A549 (cell line): Measurements from ENCODE around the gene SLC6A6.

Experiments used
- BCL3 ChIP-seq: fragments of >200 bp; sonication (Bioruptor Twin); formaldehyde crosslinking; IDR thresholded peaks from 3 replicates; pipeline ENCODE4 v1.6.1; 2016
- CHD2 ChIP-seq: fragments of 150-350 bp; IDR thresholded peaks from 2 replicates; pipeline ENCODE4 v1.6.1; 2014; ENCODE audit warnings: low read length; ENCODE audit not compliant: partially characterized antibody
- E2F6 ChIP-seq: IDR thresholded peaks from 2 replicates; pipeline ENCODE4 v1.6.1; 2012; ENCODE audit warnings: low read depth, borderline replicate concordance
- HES2 ChIP-seq: fragments of >200 bp; sonication (Bioruptor Twin); formaldehyde crosslinking; IDR thresholded peaks from 2 replicates; pipeline ENCODE4 v1.6.1; 2016
- MAX ChIP-seq: IDR thresholded peaks from 2 replicates; pipeline ENCODE4 v1.6.1; 2012
- MAZ ChIP-seq: fragments of 150-350 bp; IDR thresholded peaks from 2 replicates; pipeline ENCODE4 v1.6.1; 2014; ENCODE audit warnings: antibody characterized with exemption, low read depth, low read length, borderline replicate concordance
- RFX5 ChIP-seq: fragments of 450-650 bp; IDR thresholded peaks from 2 replicates; pipeline ENCODE4 v1.7.1; 2014; ENCODE audit warnings: antibody characterized with exemption, mild to moderate bottlenecking, moderate library complexity
- RNF2 ChIP-seq: fragments of 200-600 bp; sonication (generic); IDR thresholded peaks from 2 replicates; pipeline ENCODE4 v1.6.1; 2016; ENCODE audit warnings: low read depth, mild to moderate bottlenecking, antibody characterized with exemption, moderate library complexity, borderline replicate concordance
- TF ChIP-seq, protein P1 (sequence below): fragments of >200 bp; sonication (Bioruptor Twin); formaldehyde crosslinking; IDR thresholded peaks from 3 replicates; pipeline ENCODE4 v1.5.1; 2016
- TF ChIP-seq, protein P2 (sequence below): IDR thresholded peaks from 2 replicates; pipeline ENCODE4 v1.6.1; 2012

DNA sequence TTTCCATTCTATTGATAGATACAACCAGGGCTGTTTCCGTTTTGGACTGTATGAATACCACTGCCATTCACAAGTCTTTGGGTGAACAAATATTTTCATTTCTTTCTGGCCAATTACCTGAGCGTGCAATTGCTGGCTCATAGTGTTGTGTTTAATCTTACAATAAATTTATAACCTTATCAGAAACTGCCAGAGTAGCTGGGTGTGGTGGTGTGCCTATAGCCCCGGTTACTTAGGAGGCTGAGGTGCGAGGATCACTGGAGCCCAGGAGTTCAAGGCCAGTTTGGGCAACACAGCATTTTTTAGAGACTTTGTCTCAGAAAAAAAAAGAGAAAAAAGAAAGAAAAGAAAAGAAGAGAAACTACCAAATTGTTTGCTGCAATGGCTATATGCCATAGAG is 5.4 kb upstream of the SLC6A6 start:
- TF ChIP-seq HES2 (no peak), RNF2 (no peak), CHD2 (no peak), MAX (no peak), MAZ (no peak), BCL3 (no peak), E2F6 (no peak), RFX5 (no peak)
- TF ChIP-seq, protein P1, sequence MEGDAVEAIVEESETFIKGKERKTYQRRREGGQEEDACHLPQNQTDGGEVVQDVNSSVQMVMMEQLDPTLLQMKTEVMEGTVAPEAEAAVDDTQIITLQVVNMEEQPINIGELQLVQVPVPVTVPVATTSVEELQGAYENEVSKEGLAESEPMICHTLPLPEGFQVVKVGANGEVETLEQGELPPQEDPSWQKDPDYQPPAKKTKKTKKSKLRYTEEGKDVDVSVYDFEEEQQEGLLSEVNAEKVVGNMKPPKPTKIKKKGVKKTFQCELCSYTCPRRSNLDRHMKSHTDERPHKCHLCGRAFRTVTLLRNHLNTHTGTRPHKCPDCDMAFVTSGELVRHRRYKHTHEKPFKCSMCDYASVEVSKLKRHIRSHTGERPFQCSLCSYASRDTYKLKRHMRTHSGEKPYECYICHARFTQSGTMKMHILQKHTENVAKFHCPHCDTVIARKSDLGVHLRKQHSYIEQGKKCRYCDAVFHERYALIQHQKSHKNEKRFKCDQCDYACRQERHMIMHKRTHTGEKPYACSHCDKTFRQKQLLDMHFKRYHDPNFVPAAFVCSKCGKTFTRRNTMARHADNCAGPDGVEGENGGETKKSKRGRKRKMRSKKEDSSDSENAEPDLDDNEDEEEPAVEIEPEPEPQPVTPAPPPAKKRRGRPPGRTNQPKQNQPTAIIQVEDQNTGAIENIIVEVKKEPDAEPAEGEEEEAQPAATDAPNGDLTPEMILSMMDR, result no peak
- TF ChIP-seq, protein P2, sequence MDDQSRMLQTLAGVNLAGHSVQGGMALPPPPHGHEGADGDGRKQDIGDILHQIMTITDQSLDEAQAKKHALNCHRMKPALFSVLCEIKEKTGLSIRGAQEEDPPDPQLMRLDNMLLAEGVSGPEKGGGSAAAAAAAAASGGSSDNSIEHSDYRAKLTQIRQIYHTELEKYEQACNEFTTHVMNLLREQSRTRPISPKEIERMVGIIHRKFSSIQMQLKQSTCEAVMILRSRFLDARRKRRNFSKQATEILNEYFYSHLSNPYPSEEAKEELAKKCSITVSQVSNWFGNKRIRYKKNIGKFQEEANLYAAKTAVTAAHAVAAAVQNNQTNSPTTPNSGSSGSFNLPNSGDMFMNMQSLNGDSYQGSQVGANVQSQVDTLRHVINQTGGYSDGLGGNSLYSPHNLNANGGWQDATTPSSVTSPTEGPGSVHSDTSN, result no peak
